ENCODE data around the gene DISC1. TPM values are rescaled to one million over a fixed set of nuclear protein-coding genes. Genes with fewer than 3 reads are reported as not detected.
"Not testable (repeated sequence)": the region's sequence is repeated elsewhere in the genome, so short reads cannot be mapped to it uniquely, and the experiment has no call there.

Gene DISC1
- total RNA-seq, 4 donors from 2014 or later: 3.3 to 11.4 (median 4.2) TPM

GRCh38 chr1:231643071-231643934 lies 16.7 kb downstream of the DISC1 start:
- Histone ChIP-seq H3K4me3 (no peak overlapping the region), H3K4me1 (peaks cover 0 to 9% (median 0%) of the 10 kb centered on the region in 3 donors), H3K27me3 (no peaks in the 10 kb centered on the region), H3K9me3 (no peaks in the 10 kb centered on the region), H3K36me3 (no peaks in the 10 kb centered on the region), H3K27ac (no peak overlapping the region)
- TF ChIP-seq, protein P1, sequence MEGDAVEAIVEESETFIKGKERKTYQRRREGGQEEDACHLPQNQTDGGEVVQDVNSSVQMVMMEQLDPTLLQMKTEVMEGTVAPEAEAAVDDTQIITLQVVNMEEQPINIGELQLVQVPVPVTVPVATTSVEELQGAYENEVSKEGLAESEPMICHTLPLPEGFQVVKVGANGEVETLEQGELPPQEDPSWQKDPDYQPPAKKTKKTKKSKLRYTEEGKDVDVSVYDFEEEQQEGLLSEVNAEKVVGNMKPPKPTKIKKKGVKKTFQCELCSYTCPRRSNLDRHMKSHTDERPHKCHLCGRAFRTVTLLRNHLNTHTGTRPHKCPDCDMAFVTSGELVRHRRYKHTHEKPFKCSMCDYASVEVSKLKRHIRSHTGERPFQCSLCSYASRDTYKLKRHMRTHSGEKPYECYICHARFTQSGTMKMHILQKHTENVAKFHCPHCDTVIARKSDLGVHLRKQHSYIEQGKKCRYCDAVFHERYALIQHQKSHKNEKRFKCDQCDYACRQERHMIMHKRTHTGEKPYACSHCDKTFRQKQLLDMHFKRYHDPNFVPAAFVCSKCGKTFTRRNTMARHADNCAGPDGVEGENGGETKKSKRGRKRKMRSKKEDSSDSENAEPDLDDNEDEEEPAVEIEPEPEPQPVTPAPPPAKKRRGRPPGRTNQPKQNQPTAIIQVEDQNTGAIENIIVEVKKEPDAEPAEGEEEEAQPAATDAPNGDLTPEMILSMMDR (IDR thresholded peaks at IDR 0.05): no peak
- TF ChIP-seq POLR2A (IDR thresholded peaks at IDR 0.05): no peak
- DNase-seq: no peak
- intact Hi-C loops (cut with DNase I): no loop called here
- WGBS, 2 donors: 80 to 86% methylated on average over 13 of the region's 13 CpGs

GRCh38 chr1:231643935-231644237 lies 17.3 kb downstream of the DISC1 start:
- peaks cover 0 to 9% (median 0%) of the 10 kb centered on the region in 3 donors for H3K4me1 ChIP-seq
- H3K36me3 ChIP-seq: no peaks in the 10 kb centered on the region
- no peak overlapping the region for H3K4me3 ChIP-seq
- no peak overlapping the region for H3K27ac ChIP-seq
- H3K9me3 ChIP-seq: no peaks in the 10 kb centered on the region
- TF ChIP-seq, protein P1 (IDR thresholded peaks at IDR 0.05): no peak
- TF ChIP-seq POLR2A (IDR thresholded peaks at IDR 0.05): no peak
- H3K27me3 ChIP-seq: no peaks in the 10 kb centered on the region
- no peak for DNase-seq
- intact Hi-C loops (cut with DNase I): no loop called here

DNA sequence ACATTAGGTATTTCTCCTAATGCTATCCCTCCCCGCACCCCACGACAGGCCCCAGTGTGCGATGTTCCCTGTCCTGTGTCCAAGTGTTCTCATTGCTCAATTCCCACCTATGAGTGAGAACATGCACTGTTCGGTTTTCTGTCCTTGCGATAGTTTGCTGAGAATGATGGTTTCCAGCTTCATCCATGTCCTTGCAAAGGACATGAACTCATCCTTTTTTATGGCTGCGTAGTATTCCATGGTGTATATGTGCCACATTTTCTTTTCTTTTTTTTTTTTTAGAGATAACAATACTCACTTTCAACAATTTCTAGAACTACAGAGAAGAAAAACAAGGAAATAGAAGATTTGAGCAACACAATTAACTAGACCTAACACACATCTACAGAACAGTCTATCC lies 19.0 kb downstream of the DISC1 start:
- H3K9me3 ChIP-seq; H3K27ac ChIP-seq; intact Hi-C loops (cut with DNase I); H3K4me1 ChIP-seq; H3K36me3 ChIP-seq; DNase-seq; H3K4me3 ChIP-seq; H3K27me3 ChIP-seq: not testable (repeated sequence)
- 93 to 97% methylated on average over 6 of the region's 6 CpGs for WGBS, 2 donors

- H3K27me3 ChIP-seq; H3K4me3 ChIP-seq; intact Hi-C loops (cut with DNase I); H3K9me3 ChIP-seq; H3K36me3 ChIP-seq; H3K27ac ChIP-seq; DNase-seq: not testable (repeated sequence)
- 95 to 96% methylated on average over 3 to 4 of the region's 4 CpGs for WGBS, 2 donors
- H3K4me1 ChIP-seq: peaks cover 0 to 13% (median under 1%) of the 10 kb centered on the region in 3 donors
Observed at GRCh38 chr1:231646165-231646564, 19.6 kb downstream of the DISC1 start.

- H3K27me3 ChIP-seq; H3K4me3 ChIP-seq; intact Hi-C loops (cut with DNase I); DNase-seq; H3K9me3 ChIP-seq; H3K36me3 ChIP-seq: not testable (repeated sequence)
- 43% methylated on average over 4 of the region's 10 CpGs; no CpG with 5 or more reads in 1 of the 2 donors for WGBS, 2 donors
- peaks cover 0 to 14% (median 10%) of the 10 kb centered on the region in 3 donors for H3K4me1 ChIP-seq
- peak overlapping the region in 3 of 4 donors; percentile 55 to 63 (median 57) for H3K27ac ChIP-seq
Observed at GRCh38 chr1:231651621-231652260, 25.2 kb downstream of the DISC1 start.

GRCh38 chr1:231653632-231654031 lies 27.0 kb downstream of the DISC1 start:
- DNase-seq: no peak
- TF ChIP-seq, protein P1 (IDR thresholded peaks at IDR 0.05): no peak
- no peak for TF ChIP-seq POLR2A (IDR thresholded peaks at IDR 0.05)
- H3K9me3 ChIP-seq: no peaks in the 10 kb centered on the region
- no peak overlapping the region for H3K4me3 ChIP-seq
- intact Hi-C loops (cut with DNase I): no loop called here
- H3K27me3 ChIP-seq: no peaks in the 10 kb centered on the region
- peaks cover 0 to 14% (median 10%) of the 10 kb centered on the region in 3 donors for H3K4me1 ChIP-seq
- no peak overlapping the region for H3K27ac ChIP-seq
- H3K36me3 ChIP-seq: no peaks in the 10 kb centered on the region
- 83% methylated on average over 2 of the region's 2 CpGs; no CpG with 5 or more reads in 1 of the 2 donors for WGBS, 2 donors
